Esophagus squamous epithelium (tissue), 4 donors: ENCODE results near the gene MEOX1.

ENCODE experiments used
- CTCF ChIP-seq, 6 experiments: fragments of 450-650 bp in 4 of 6; fragments of 200-600 bp in 2 of 6; sonication (generic) in 2 of 6; IDR thresholded peaks; one replicate each; pipeline ENCODE4 v1.5.1; 2016 to 2019; ENCODE audit warnings: antibody characterized with exemption in 6 of 6, mild to moderate bottlenecking in 4 of 6, moderate library complexity in 4 of 6
- POLR2A ChIP-seq, 4 donors: fragments of 450-650 bp; IDR thresholded peaks; one replicate each; pipeline ENCODE4 v1.6.1; 2017; ENCODE audit warnings: antibody characterized with exemption in 4 of 4, mild to moderate bottlenecking in 4 of 4, moderate library complexity in 3 of 4

GRCh38 chr17:43652124-43652480 lies 9.6 kb downstream of the MEOX1 start:
- TF ChIP-seq CTCF (IDR thresholded peaks at IDR 0.05) (no peak), POLR2A (IDR thresholded peaks at IDR 0.05) (no peak)
